EL (cell line): ENCODE measurements around the gene GNGT2.

Source experiments
- DNase-seq: peaks from one replicate; pipeline ENCODE4 v3.0.0-alpha.2; 2016

GNGT2 gene

DNA sequence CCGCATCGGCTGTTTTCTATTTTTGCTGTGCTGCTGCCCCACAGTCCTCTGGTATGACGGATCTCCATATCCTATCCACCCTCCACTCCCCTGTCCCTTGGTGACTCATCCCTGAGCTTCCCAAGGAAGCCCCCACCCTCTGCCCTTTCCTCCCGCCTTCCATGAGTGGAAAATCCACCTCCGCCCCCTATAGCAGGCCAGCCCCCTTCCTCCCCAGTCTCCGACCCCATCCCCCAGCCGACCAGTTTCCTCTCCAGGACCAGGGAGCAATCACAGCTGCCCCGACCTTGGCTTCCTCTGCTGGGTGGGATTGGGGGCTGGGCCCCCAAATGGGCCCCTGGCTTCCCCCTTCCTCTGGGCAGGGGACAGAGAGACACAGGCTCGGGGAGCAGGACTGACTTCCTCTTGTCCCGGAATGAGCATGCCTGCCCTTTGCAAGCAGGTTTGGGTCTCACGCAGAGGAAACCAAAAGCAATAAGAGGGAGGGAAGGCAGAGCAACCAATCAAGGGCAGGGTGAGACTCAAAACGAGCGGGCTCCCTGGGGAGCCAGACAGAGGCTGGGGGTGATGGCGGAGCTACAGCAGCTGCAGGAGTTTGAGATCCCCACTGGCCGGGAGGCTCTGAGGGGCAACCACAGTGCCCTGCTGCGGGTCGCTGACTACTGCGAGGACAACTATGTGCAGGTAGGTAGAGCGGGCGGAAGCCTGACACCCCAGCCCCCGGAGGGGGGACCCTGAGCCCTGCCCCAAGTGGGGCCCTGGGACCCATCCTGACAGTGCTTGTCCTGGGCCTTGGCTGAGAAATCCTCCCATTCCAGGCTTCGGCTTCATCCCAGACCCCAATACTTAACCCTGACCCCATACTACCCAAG, at the start of gene GNGT2, which contains the start of gene ABI3:
Gene GNGT2 (minus strand): TSS at position 417 of the 872 bp plus-strand sequence. CDS start 3,152 bp downstream, outside the sequence.
Gene ABI3 (plus strand): TSS at position 550 of the 872 bp plus-strand sequence. CDS start 18 bp downstream, at position 568.
- DNase-seq = peak; percentile 85

DNA sequence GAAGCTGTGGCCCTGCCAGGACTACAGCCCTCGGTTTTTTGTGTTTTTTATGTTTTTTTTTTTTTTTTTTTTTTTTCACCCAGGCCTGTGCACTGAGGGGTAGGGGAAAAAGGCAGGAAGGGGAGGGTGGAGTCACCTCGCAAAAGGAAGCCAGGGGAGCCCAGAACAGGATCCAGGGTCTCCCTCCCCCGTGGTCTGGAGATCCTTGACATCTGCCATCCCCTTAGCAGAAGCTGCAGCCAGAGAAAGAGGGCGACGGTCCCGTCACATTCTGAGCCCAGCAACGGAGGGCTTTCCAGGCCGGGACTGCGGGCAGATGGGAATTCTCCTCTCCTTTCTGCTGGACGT, 49.3 kb upstream of the GNGT2 start:
- no peak for DNase-seq

DNA sequence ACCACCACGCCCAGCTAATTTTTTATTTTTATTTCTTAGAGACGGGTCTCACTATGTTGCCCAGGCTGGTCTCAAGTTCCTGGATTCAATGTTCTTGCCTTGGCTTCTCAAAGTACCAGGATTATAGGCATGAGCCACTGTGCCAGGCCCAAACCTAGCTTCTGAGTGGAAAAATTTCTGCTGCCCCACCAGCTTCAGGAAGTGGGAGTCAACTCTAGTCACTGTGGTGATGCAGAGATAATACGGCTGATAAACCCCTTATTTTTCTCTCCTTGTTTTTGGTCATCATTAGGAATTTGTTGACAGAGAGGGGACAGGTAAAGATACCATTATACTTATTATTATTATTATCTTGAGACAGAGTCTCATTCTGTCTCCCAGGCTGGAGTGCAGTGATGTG, 48.0 kb upstream of the GNGT2 start:
- DNase-seq = no peak

DNA sequence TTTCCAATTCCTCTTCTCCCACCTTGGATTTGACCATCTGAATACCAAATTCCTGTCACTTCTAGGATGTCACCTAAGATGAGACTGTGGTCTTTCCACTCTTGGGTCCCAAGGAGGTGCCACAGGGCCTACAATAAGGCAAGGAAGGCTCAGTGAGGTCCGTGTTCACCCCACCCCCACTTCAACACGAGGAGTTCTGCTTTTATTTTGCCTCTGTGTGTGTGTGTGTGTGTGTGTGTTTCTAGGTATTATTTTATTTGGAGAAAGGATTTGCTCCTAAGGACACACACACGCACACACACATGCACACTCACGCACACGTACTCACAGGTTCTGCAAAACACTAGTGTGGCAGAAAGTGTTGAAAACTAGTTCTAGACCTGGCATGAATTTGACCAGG, 44.8 kb upstream of the GNGT2 start:
- no peak for DNase-seq

DNA sequence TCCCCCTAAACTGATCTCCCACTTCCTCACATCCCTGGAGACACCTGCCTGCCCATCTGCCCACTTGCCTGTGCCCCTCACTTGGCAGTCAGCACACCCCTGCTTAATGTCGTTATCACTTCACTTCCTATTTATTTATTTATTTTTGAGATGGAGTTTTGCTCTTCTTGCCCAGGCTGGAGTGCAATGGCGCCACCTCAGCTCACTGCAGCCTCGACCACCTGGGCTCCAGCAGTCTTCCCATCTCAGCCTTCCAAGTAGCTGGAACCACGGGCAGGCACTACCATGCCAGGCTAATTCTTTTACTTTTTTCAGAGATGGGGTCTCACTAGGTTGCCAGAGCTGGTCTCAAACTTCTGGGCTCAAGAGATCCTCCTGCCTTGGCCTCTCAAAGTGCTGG, 43.7 kb upstream of the GNGT2 start:
- no peak for DNase-seq

DNA sequence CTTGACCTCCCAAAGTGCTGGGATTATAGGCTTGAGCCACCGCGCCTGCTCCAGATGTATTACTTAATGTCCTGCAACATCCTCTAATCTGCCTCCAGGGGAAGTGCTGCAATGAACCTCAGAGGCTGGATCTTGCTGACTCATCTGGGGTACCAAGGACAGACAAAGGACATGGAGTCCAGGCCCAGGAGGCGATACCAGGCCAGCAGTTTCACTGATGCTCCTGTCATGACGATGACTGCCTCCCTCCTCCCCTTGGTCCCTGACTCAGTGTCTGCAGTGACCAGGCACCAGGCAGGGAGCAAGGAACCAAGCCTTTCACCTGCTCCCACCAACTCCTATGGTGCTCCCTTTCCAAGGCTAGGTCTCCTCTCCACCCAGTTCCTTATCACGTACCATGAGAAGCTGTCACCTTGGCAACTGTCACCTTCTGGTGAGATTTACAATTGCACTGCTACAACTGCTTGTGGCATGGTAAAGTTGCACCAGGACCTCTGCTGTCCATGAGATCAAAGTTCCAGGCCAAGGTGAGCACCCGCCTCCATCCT, 41.8 kb upstream of the GNGT2 start:
- peak; percentile 40 for DNase-seq

DNA sequence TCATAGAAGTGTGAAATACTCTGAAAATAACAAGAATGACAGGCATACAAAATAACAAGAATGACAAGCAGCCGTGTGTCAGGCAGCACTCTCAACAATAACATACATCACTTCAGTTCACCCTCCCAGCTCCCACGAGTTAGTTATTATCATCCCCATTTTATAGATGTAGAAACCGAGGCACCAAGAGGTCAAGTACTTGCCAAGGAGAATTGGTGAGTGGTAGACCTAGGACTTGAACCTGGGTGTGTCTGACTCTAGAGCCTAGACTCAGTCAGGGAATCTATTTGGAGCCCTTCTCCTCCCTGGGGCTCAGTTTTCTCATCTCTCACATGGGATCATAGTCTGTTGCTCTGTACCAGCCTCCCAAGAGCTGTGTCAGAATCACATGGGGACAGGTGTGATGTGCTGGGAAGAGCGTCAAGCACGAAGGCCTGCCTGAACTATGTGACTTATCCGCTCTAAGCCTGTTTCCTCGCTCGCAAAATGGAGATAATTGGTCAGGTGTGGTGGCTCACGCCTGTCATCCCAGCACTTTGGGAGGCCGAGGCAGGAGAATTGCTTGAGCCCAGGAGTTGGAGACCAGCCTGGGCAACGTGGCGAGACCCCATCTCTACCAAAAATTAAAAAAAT, 39.6 kb upstream of the GNGT2 start:
- no peak for DNase-seq

DNA sequence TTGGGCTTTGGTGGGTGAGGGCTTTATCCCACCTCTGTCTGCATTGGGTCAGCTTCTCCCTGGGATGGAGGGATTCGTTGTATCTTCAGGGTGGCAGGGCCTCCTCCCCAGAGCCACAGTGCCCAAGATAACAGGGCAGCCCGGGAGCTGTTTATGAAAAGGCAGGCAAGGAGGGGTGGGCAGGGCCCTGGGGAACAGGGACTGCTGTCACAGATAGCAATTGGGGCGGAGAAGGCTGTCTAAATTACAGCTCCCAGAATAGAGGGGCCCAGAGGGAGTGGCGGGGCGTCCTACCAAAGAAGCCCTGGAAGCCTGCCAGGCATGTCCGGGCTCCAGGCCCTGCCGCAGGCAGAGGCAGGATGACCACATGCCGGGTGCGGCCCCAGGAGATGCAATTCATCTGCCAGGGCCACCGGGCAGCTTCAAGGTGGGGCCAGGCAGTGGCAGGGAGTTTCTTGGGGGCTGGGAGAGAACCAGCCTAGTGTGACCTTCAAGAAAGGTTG, 39.0 kb upstream of the GNGT2 start:
- DNase-seq = no peak

DNA sequence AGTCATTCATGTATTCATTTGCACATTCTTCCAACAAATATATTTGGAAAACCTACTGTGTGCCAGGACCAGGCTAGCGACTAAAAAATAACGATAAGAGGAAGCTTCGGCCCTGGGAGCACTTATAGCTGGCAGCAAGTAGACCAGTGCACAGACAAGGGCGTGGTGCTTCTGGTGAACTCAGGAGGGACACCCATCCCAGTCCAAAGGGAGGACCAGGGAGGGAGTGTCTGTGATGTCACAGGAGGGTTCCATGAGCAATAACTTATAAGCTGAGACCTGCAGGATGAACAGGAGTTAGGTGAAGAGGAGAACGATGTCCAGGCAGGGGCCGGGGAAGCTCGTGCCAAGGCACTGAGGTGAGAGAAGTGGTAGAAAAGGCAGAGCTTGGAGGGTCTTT, 37.6 kb upstream of the GNGT2 start:
- DNase-seq = no peak

DNA sequence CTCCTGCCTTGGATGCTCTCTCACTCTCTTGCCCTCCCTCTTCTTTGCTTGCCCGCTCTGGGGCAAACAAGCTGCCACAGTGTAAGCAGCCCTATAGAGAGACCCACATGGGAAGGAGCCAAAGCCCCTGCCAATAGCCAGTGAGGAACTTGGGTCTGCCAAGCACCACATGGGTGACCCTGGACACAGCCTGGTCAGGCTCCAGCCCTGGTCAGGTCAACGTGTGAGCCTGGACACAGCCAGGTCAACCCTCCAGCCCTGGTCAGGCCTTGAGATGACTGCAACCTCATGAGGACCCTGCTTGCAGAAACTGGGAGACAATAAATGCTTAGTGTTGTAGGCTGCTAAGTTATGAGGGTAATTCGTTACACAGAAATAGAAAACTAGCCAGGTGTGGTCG, 34.5 kb upstream of the GNGT2 start:
- no peak for DNase-seq

DNA sequence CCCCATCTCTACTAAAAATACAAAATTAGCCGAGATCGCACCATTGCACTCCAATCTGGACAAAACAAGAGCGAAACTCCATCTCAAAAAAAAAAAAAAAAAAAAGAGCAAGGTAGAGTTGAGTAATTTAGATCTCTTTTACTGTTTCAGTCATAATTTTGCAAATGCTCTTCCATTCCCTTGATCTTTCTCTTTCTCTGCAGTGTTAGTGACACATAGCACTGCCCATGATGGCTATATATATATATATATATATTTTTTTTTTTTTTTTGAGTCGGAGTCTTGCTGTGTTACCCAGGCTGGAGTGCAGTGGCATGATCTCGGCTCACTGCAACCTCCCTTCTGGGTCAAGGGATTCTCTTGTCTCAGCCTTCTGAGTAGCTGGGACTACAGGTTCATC, 32.4 kb upstream of the GNGT2 start:
- DNase-seq = no peak

DNA sequence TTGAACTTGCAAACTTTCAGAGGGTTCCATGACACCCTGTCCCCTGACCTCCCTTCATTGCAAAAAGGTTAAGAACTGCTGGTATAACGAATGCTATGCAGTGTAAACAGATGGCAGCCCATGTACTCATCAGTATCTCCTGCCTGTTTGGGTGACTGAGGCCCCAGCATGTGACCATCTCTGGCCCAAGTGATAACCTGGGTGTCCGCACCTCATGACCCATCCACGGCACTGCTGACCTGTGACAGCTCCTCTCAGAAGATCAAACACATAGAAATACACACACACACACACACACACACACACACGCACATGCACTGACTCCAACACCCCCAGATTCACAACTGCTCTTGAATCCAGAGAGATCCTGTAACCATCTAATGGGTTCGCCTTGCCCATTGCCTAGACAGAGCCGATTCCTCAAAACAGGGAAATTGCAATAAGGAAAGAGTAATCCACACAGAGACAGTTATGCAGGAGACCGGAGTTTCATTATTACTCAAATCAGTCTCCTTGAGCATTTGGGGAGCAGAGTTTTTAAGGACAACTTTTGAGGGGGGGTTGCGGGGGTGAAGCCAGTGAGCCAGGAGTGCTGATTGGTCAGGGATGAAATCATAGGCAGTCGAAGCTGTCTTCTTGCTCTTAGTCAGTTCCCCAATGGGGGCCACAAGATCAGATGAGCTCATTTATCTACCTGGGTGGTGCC, 31.5 kb upstream of the GNGT2 start:
- DNase-seq = no peak

DNA sequence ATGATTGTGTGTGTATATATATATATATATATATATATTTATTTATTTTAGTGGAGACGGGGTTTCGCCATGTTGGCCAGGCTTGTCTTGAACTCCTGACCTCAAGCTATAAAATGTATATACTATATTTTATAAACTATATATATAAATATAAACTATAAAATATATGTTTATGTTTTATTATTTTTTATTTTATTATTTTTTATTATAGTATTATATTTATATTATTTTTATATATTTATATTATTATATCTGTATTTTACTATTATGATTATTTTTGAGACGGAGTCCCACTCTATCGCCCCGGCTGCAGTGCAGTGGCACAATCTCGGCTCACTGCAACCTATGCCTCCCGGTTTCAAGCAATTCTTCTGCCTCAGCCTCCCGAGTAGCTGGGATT, 30.7 kb upstream of the GNGT2 start:
- no peak for DNase-seq

DNA sequence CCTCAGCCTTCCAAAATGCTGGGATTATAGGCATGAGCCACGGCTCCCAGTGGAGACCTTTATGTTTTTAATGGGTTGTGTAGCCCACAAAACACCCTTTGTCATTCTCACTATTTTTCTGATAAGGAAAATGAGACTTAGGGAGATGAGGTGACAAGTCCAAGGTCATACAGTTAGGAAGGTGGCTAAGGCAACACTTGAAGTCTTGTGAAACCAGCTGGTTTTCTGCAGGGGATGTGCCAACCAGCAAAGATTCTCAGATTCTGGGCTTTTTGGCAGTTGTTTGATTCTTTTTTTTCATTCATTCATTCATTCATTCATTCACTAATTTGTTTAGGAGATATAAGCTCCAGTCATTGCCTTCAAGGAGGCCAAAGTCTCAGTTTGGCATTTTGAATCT, 30.2 kb upstream of the GNGT2 start:
- DNase-seq = no peak

DNA sequence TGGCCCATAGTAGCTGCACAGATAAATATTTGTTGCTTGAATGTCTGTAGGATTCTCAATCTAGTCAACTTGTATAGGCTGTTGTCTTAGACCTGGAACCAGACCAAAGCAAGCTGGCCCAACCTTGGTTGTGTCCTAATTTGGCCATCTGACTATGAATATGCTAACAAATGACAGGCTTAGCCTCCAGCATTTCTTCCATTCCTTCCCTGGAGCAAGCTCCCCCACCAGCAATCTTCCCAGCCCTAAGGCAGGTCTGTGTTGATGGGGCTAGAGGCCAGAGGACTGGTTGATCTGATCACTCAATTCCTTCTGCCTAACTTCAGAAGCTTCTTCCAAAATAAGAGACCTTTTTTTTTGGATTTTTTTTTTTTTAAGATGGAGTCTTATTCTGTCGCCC, 29.6 kb upstream of the GNGT2 start:
- DNase-seq = no peak

DNA sequence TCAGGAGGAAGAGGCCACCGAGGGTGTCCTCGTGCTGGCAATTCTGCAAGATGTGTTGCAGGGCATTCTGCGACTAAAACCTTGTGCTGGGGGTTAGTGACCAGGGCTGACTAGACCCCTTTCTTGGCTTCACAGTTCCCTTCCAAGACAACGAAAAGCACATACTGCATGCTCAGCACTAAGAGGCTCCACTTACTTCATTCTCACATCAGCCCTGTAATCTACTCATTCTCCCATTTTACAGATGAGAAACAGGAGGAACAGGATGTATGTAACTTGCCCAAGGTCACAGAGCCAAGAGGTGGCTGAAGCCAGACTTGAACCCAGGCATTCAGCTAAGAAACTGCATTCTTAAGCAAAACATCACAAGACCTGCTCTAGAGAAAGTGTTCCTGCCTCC, 25.5 kb upstream of the GNGT2 start:
- no peak for DNase-seq

DNA sequence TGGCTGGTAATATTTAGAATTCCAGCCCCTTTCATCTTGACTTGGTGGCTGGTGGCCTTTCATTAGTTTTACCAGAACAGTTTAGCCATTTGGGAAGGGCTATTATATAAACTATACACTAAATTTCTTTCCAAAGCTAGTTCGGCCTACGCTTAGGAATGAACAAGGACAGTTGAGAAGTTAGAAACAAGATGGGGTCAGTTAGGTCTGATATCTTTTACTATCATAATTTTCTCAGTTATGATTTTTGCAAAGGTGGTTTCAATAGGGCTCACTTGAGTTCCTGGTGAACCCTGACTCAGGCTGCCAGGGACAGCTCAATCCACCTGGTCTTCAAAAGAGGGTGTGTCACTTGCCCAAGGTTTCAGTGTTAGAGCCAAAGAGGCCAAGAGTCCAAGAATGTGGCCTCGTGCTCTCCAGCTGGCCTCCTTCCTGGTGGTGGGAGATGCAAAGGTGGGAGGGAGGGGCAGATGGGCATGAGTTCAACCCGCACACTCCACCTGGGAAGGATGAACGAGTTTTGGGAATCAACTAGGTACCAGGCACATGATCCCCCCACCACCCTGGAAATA, 24.2 kb upstream of the GNGT2 start:
- DNase-seq = no peak

DNA sequence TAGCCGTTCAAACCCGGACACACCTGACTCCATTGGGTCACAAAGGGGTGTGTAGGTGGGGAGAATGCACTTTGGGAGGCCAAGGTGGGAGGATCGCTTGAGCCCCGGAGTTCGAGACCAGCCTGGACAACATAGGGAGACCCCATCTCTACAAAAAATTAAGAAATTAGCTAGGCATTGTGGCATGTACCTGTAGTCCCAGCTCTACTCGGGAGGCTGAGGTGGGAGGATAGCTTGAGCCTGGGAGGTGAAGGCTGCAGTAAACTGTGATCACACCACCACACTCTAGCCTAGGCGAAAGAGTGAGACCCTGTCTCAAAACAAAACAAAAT, 21.2 kb upstream of the GNGT2 start:
- DNase-seq = no peak

DNA sequence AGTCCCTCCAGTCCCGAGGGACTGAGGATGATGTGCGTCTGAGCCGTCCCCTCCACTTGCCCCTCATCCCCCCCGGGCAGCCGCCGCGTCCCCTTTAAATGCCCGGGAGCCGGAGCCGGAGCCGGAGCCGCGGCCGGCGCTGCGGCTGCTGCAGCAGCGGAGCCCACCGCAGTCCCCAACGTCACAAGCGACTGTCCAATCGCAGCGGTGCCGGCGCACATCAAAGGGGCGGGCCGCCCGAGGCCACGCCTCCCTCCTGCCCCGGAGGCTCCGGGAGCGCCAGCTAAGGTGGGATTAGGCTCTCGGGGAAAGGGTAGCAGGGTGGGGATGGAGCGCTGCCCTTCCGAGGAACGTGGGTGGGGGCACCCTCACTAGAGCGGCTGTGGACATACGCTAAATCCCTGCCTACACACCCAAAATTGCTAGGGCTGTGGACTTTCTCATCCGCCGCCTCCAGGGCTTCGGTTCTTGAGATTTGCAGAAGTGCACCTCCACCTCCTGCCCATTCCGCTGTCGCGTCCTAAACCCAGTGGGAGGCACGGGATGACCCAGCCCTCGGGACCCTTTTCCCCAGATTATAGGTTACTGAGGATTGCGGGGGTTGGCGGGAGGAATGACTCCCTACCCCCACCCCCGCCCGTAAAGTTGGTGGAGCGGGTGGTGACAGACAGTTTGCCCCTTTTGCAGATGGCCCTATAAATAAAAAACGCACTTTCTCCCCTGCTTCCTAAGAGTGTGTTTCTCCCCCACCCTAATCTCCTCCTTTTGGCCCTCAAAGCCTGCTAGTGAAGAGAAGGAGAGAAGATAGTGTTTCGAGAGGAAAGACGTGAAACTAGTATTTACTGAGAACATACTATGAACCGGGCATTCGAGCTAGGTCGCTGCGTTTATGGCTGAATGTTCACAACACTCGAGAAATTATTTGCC, 20.5 kb upstream of the GNGT2 start, which contains the start of gene PHOSPHO1:
Gene PHOSPHO1 (minus strand): TSS at position 152 of the 927 bp plus-strand sequence. CDS start 4,096 bp downstream, outside the sequence.
- peak; percentile 82 for DNase-seq

DNA sequence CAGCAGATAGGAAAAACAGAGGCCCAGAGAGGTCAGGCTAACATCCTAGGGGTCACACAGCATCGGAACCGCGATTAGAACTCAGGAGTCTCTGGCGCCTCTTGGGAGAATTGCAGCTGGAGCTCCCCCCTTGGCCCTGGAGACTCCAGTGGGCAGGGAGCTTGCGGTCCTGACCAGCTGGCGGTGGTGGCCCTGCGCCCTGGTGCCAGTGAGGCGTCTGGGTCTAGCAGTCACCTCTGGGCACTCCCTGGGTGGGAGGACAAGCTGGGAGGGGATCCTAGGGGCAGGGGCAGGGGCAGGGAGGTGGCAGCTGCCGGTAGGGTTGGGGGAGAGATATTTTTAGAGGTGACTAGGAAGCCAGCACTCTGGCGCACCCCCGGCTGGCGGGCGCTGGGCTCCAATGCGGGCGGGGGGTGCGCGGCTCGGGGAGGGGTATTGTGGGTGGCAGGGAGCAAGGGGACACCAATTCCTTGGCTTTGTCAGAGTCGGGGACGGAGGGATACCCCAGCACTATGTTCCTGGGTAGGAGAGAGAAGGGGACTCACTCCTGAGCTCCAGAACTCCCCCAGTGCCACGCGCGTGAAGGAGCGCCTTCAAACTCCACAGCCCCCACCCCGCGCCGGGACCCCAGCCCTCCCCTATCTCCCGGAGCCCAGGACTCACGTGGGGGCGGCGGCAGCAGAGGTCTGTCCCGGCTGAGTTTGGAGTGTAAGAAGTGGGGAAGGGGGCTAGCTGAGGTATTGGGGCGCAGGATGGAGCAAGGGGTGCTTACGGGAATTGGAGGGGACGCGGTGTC, 19.6 kb upstream of the GNGT2 start:
- DNase-seq = no peak
